OCI-LY3 (cell line): ENCODE data around the gene MYH15.

ENCODE experiments used
- H2AFZ ChIP-seq: fragments of 200-600, 300-600 bp; shearing (Covaris generic); 2 replicates; pipeline ENCODE4 v1.6.0; 2014; ENCODE audit warnings: antibody characterized with exemption, low read depth, low read length
- H3K27ac ChIP-seq: fragments of 200-600, 300-600 bp; sonication (generic); 2 replicates; pipeline ENCODE4 v1.5.1; 2014; ENCODE audit warnings: mild to moderate bottlenecking, low read length, moderate library complexity, mixed read lengths
- H3K27me3 ChIP-seq: fragments of 200-600, 300-600 bp; sonication (generic); 2 replicates; pipeline ENCODE4 v1.6.1; 2014; ENCODE audit warnings: low read depth, low read length, mixed read lengths
- H3K36me3 ChIP-seq: fragments of 200-600, 300-600 bp; sonication (generic); replicated peaks from 2 replicates; pipeline ENCODE3; 2014; ENCODE audit warnings: low read depth, low read length, mixed read lengths
- H3K4me1 ChIP-seq: fragments of 300-600, 200-600 bp; sonication (generic); 2 replicates; pipeline ENCODE4 v1.6.1; 2014; ENCODE audit warnings: low read length, mixed read lengths
- H3K4me2 ChIP-seq: fragments of 200-600, 300-600 bp; sonication (generic); 2 replicates; pipeline ENCODE4 v1.6.1; 2014; ENCODE audit warnings: low read length, mixed read lengths
- H3K4me3 ChIP-seq: fragments of 300-600, 200-600 bp; sonication (generic); 2 replicates; pipeline ENCODE4 v1.5.1; 2014; ENCODE audit warnings: antibody characterized with exemption, mild to moderate bottlenecking, low read length, moderate library complexity
- H3K79me2 ChIP-seq: fragments of 300-600, 200-600 bp; shearing (Covaris generic); 2 replicates; pipeline ENCODE4 v1.6.1; 2014; ENCODE audit warnings: mild to moderate bottlenecking, low read length, mixed read lengths
- H3K9ac ChIP-seq: fragments of 300-600, 200-600 bp; shearing (Covaris generic); 2 replicates; pipeline ENCODE4 v1.6.0; 2014; ENCODE audit warnings: mild to moderate bottlenecking, low read length, moderate library complexity
- H3K9me3 ChIP-seq: fragments of 200-600, 300-600 bp; shearing (Covaris generic); 2 replicates; pipeline ENCODE4 v1.6.1; 2014; ENCODE audit warnings: low read length, mixed read lengths; ENCODE audit not compliant: insufficient read depth
- H4K20me1 ChIP-seq: fragments of 200-600, 300-600 bp; sonication (generic); 2 replicates; pipeline ENCODE4 v1.6.1; 2016; ENCODE audit warnings: low read length, mixed read lengths; ENCODE audit not compliant: insufficient read depth
- EZH2phosphoT487 ChIP-seq: fragments of 200-600 bp; shearing (Covaris generic); IDR thresholded peaks from 2 replicates; pipeline ENCODE4 v1.6.1; 2018; ENCODE audit warnings: antibody characterized with exemption, mixed run types, low read depth
- TF ChIP-seq, protein P1 (sequence below): fragments of 200-600, 300-600 bp; sonication (generic); IDR thresholded peaks from 2 replicates; pipeline ENCODE4 v1.5.1; 2014; ENCODE audit warnings: antibody characterized with exemption, low read length, low read depth

MYH15 gene

DNA sequence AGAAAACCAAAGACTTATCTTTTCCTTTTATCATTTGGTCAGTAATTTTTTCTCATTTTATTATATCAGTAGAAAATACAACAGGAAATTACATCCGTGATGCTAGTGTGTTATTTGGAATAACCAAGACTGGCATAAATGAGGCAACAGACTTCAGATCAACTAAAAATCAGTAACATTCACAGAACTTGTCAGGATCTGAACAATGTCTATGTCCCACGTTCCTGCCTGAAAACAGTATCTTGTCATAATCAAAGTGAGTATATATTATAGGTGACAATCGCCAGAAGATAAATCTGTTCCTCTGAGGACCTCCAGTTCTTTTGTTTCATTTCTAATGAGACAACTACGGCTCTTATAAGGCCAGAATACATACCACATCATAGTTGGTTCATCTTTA lies 41.8 kb downstream of the MYH15 start:
- Histone ChIP-seq H3K27ac (no peak overlapping the region), H3K4me2 (no peak overlapping the region), H3K79me2 (no peaks in the 10 kb centered on the region), H4K20me1 (no peaks in the 10 kb centered on the region), H3K4me1 (peaks cover 6% of the 10 kb centered on the region; the same call in 1 of the 2 replicates), H3K9ac (no peak overlapping the region), H3K4me3 (no peak overlapping the region), H3K36me3 (no peaks in the 10 kb centered on the region), H3K27me3 (peaks cover 12% of the 10 kb centered on the region), H3K9me3 (no peaks in the 10 kb centered on the region), H2AFZ (no peak overlapping the region)
- TF ChIP-seq, protein P1, sequence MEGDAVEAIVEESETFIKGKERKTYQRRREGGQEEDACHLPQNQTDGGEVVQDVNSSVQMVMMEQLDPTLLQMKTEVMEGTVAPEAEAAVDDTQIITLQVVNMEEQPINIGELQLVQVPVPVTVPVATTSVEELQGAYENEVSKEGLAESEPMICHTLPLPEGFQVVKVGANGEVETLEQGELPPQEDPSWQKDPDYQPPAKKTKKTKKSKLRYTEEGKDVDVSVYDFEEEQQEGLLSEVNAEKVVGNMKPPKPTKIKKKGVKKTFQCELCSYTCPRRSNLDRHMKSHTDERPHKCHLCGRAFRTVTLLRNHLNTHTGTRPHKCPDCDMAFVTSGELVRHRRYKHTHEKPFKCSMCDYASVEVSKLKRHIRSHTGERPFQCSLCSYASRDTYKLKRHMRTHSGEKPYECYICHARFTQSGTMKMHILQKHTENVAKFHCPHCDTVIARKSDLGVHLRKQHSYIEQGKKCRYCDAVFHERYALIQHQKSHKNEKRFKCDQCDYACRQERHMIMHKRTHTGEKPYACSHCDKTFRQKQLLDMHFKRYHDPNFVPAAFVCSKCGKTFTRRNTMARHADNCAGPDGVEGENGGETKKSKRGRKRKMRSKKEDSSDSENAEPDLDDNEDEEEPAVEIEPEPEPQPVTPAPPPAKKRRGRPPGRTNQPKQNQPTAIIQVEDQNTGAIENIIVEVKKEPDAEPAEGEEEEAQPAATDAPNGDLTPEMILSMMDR, result no peak
- no peak for TF ChIP-seq EZH2phosphoT487

DNA sequence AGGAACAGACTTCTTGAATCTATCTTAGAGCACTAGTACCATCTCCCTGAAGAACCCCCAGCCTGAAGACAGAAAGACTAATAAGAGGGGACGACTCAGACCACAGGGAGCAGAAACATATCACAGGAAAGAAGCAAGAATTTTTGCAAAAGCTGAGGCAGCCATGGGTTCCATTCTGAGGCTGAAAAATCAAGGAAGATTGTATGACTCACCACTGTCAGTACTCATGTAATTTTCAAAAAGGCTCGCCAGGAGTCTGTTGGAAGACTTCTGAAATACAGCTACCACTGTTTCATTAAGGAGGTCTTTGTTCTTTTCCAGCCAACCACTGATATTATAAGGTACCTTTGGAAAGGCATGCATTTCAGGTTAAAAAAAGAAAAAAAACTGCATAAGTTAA lies 47.5 kb downstream of the MYH15 start:
- Histone ChIP-seq H3K4me2 (no peak overlapping the region), H3K4me1 (peaks cover 7% of the 10 kb centered on the region), H3K79me2 (no peaks in the 10 kb centered on the region), H4K20me1 (no peaks in the 10 kb centered on the region), H3K36me3 (no peaks in the 10 kb centered on the region), H3K27me3 (no peaks in the 10 kb centered on the region), H2AFZ (no peak overlapping the region), H3K9ac (no peak overlapping the region), H3K9me3 (no peaks in the 10 kb centered on the region), H3K4me3 (no peak overlapping the region), H3K27ac (no peak overlapping the region)
- TF ChIP-seq, protein P1, result no peak
- TF ChIP-seq EZH2phosphoT487, result no peak

DNA sequence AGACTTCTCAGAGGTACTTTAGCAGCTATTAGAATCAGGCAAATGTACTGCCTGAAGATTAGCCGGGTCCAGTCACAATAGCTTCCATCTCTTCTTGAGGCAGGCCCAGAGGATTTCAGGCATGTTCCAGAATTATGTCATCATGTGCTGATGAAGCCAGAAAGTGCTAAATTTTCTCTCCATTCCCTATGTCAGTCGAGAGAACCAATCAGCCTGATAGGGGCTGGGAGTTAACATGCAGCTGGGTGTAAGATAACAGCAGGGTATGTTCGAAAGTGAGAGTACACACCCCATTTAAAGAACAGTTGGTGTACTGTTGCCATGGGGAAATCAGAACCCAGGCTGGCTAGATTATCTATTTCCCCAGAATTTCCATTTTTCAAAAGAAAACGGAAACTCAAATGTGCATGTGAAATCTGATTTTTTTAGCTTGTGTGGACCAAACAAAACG lies 48.7 kb downstream of the MYH15 start:
- no peaks in the 10 kb centered on the region for H4K20me1 ChIP-seq
- no peaks in the 10 kb centered on the region for H3K36me3 ChIP-seq
- H3K27me3 ChIP-seq, result no peaks in the 10 kb centered on the region
- peak overlapping the region; percentile 43; the same call in 1 of the 2 replicates for H2AFZ ChIP-seq
- peaks cover 7% of the 10 kb centered on the region for H3K4me1 ChIP-seq
- no peak overlapping the region for H3K27ac ChIP-seq
- no peak overlapping the region for H3K4me3 ChIP-seq
- no peaks in the 10 kb centered on the region for H3K79me2 ChIP-seq
- H3K4me2 ChIP-seq, result peak overlapping the region; percentile 44
- TF ChIP-seq, protein P1, result no peak
- no peak for TF ChIP-seq EZH2phosphoT487
- H3K9ac ChIP-seq, result no peak overlapping the region
- no peaks in the 10 kb centered on the region for H3K9me3 ChIP-seq

DNA sequence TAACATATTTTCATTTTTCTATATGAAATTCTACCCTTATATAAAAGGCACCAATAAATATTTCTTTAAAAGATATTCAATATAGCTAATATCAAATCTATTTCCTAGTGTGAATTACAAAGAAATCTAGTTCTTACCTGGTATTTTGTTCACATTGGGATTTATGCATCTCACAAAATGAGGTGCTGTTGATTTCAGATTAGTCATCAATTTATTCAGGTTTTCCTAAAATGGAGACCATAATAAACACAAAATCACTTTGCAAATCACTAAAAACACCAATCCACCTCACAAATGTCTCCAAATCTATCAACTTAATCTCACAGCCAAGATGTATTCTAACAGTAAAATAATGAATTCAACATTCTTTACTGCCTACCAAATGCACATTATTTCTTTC lies 51.2 kb downstream of the MYH15 start:
- H3K27me3 ChIP-seq, result no peaks in the 10 kb centered on the region
- no peak overlapping the region for H3K4me2 ChIP-seq
- H3K9me3 ChIP-seq, result no peaks in the 10 kb centered on the region
- H3K79me2 ChIP-seq, result no peaks in the 10 kb centered on the region
- no peak overlapping the region for H2AFZ ChIP-seq
- no peak overlapping the region for H3K27ac ChIP-seq
- no peak for TF ChIP-seq EZH2phosphoT487
- TF ChIP-seq, protein P1, result no peak
- no peaks in the 10 kb centered on the region for H3K36me3 ChIP-seq
- no peak overlapping the region for H3K9ac ChIP-seq
- H4K20me1 ChIP-seq, result no peaks in the 10 kb centered on the region
- H3K4me3 ChIP-seq, result no peak overlapping the region
- peaks cover 7% of the 10 kb centered on the region for H3K4me1 ChIP-seq
